Raji (cell line): Measurements from ENCODE around the gene SLC29A3.

ENCODE experiments used
- POLR2A ChIP-seq: IDR thresholded peaks from 2 replicates; pipeline ENCODE4 v1.6.1; 2011; ENCODE audit warnings: low read depth, low read length, control low read depth; ENCODE audit not compliant: insufficient read depth

Gene SLC29A3

DNA sequence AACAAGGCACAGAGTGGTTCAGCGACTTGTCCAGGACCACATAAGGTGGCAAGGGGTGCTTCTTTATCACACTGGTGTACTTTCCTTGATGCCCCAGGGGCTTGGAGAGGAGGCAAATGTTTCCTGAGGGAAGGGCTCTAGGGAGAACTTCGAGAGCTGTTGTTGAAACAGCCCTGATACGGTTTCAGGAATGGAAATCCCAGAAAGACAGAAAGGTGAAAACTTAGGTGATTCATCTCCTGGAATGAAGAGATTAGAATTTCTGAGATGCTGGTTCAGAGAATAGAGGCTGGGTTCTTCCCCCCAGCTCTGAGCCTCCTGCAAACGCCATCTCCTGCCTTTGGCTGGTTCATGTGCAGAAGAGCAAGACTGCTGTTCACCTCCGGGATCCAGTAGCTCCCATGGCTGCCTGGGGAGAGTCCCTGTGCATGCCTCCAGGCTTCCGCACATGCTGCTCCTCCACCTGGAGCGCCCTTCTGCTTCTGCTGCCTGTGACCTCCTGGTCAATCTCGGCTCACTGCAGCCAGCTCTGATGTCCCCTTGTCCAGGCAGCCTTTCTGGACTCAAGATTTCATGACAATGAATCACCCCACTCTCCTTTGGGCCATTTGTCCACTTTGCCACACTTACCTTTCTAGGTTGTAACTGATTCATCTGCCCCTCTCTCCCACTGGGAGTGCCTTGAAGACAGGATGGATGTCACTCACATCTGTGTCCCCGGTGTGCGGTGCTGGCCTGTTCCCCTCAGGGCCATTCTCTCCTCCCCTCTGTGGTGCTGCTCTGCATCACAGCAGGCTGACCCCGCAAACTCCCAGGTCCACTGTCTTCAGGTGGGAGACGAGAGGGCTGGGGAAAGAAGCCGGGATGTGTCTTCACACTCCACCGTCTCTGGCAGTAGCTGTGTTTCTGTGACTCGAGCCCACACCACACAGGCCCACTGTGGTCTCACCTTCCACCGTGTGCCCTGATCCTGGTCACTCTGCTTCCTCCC lies 74.0 kb downstream of the SLC29A3 start:
- no peak for TF ChIP-seq POLR2A

GRCh38 chr10:71393841-71394475 lies 74.9 kb downstream of the SLC29A3 start:
- no peak for TF ChIP-seq POLR2A

DNA sequence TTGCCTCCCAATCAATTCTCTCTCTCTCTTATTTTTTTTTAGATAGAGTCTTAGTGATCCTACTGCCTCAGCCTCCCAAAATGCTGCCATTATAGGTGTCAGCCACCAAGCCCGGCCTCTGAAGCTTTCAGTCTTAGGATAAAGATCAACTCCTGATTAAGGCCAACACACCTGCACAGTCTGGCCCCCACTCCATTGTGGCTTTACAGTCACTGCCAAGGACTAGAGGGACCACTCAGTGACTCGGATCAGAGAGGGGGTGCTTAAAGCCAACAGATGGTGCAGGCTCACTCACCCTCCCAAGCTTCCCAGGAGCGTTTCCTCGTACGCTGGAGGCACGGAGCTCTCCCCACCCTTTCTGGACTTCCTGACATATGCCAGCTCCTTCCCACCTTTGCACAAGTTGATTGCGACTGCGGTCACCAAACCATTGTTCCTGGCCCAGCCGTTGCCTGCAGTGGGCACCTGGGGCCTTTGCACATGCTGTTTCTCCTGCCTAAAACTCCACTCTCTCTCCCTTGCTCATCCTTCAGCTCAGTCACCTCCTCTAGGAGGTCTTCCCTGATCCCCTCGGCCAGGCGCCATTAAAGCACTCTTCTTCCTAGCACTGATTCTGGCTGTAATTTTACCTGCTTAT lies 76.0 kb downstream of the SLC29A3 start:
- TF ChIP-seq POLR2A, result no peak

GRCh38 chr10:71395621-71396020 lies 76.6 kb downstream of the SLC29A3 start:
- no peak for TF ChIP-seq POLR2A

- TF ChIP-seq POLR2A, result no peak
Observed at GRCh38 chr10:71396084-71396710, 77.1 kb downstream of the SLC29A3 start.

DNA sequence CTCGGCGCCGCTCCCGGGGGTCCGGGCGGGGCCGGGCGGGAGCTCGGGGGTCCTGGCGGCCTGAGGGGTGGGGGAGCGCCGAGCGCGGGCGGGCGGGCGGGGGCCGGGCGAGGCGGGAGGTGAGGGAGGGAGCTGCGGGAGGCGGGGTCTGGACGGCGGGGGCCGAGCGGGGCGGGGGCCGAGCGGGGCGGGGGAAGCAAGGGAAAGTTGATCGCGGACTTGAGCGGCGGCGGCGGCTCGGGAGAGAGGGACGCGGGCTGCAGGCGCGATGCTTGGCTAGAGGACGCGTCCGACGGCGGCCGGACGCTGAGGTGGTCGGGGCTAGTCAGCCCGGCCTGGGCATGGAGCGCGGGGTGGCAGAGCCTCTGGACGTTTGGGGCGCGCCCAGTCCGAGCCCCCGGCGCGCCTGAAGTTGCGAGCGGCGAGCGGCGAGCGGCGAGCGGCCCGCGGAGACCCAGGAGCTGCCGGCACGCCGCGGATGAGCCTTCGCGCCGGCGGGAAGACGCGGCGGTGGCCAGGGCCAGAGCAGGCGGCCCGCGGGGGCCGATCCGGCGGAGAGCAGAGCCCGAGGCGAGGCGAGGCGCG lies 77.7 kb downstream of the SLC29A3 start, which contains the start of gene CDH23:
Gene CDH23 (plus strand): TSS at position 210 of the 585 bp plus-strand sequence. CDS start 42,912 bp downstream, outside the sequence.
- no peak for TF ChIP-seq POLR2A

DNA sequence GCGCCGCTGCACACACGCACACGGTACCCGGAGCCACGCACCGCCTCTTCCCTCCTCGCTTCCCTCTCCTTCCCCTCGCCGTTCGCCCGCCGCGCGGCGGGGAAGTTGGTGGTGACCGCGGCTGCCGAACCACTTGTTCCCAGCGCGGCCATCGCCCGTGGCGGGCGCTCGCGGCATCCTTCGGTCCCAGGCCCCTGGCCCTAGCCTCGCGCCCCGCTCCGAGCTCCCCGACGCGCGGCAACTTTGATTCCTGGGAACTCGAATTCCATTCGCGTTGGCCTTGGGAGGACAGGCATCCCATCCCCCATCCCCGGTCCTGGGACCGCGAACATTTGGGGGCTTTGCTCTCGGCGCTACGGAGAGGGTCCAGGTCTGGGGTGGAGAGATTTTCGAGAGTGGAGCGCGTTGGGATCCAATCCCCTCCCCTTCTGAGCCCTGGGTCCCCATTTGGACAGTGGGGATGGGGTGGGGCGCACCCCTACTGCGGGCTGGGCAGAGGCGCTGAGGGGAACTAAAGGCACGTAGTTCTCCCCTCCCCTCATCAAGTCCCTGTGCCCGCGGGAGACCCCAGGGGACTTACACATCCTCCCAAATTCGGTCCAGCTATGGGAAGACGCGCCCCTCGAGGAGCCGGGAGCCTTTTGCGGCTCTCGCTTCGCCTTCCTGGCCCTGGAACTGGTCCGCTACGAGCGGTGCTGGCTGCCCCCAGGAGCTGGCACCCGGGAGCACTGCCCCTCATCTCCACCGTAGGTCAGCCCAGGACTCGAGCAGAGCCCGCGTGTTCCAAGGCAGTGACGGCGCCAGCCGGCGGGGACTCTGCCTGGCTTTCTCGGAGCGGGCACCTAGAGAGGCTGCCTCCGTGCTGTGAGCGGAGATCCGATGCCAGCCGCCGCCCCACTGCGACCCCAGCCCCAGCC lies 78.5 kb downstream of the SLC29A3 start:
- TF ChIP-seq POLR2A, result no peak

- TF ChIP-seq POLR2A, result no peak
Observed at GRCh38 chr10:71398976-71399375, 79.9 kb downstream of the SLC29A3 start.

GRCh38 chr10:71399946-71400345 lies 80.9 kb downstream of the SLC29A3 start:
- no peak for TF ChIP-seq POLR2A

GRCh38 chr10:71401056-71401455 lies 82.0 kb downstream of the SLC29A3 start:
- no peak for TF ChIP-seq POLR2A

DNA sequence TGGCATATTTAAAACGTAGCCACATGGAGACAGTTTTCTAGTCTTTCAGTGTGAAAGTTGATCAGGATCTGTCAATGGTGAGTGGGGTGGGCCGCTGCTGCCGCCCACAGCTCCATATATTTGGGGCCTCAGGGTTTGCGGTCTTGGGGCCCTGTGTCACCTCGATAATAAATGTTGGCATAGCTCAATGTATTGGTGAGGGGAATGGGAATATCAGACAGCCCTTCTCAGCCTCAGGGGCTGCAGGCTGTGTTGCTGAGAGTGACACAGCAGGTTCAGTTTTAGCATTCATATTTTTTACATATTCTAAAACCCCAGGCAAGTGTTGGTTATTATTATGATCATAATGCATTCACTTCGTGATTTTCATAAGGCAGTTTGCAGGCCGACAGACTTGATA lies 82.9 kb downstream of the SLC29A3 start:
- no peak for TF ChIP-seq POLR2A

- no peak for TF ChIP-seq POLR2A
Observed at GRCh38 chr10:71404503-71405295, 85.6 kb downstream of the SLC29A3 start.

DNA sequence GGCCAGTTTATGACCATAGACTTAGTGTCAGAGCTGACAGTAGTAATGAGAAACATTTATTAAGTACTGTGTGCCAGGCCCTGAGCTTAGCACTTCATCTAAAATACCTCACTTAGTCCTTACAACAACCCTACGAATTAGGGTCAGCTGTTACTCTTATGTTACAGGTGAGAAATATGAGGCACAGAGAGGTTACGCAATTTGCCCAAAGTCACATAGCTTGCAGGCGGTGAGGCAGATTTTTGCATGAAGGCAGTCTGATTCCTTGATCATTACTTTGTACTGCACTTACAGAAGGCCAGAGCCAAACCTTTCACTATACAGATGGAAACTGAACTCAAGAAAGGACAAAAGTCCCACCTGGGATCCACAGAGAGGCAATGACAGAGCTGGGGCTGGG lies 87.8 kb downstream of the SLC29A3 start:
- no peak for TF ChIP-seq POLR2A
